Measurements from ENCODE around the gene NDUFS6.

Gene NDUFS6

DNA sequence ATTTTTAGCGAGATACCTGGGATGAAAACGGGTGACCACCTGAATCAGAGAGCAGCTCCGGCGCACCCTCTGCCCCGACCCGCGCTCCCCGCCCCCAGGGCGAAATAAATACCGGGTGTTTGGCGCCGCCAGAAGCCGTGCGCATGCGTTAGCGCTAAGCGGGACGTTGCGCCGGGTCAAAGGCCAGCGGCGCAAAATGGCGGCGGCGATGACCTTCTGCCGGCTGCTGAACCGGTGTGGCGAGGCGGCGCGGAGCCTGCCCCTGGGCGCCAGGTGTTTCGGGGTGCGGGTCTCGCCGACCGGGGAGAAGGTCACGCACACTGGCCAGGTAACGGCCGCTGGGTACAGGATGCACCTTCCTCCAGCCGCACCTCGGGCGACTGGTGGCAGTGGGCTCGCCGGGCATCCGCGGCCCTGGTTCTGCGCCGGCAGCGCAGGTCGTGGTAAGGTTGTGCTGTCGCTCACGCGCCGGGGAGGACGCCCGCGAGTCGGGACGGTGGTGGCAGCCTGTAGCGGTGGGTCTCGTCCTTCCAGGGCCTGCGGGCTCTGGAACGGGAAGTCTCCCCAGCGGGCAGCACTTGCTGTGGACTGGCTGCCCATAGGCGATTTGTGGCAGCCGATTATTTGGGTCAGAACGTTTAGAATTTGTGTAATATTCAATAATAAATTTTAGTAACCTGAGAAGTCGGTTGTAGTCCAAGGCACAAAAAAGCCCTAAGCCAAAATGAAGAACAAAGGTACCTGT lies at the start of gene NDUFS6:
Gene NDUFS6 (plus strand): TSS at position 186 of the 745 bp plus-strand sequence. CDS start 11 bp downstream, at position 197.
- DNase-seq, result peak; percentile 55

DNA sequence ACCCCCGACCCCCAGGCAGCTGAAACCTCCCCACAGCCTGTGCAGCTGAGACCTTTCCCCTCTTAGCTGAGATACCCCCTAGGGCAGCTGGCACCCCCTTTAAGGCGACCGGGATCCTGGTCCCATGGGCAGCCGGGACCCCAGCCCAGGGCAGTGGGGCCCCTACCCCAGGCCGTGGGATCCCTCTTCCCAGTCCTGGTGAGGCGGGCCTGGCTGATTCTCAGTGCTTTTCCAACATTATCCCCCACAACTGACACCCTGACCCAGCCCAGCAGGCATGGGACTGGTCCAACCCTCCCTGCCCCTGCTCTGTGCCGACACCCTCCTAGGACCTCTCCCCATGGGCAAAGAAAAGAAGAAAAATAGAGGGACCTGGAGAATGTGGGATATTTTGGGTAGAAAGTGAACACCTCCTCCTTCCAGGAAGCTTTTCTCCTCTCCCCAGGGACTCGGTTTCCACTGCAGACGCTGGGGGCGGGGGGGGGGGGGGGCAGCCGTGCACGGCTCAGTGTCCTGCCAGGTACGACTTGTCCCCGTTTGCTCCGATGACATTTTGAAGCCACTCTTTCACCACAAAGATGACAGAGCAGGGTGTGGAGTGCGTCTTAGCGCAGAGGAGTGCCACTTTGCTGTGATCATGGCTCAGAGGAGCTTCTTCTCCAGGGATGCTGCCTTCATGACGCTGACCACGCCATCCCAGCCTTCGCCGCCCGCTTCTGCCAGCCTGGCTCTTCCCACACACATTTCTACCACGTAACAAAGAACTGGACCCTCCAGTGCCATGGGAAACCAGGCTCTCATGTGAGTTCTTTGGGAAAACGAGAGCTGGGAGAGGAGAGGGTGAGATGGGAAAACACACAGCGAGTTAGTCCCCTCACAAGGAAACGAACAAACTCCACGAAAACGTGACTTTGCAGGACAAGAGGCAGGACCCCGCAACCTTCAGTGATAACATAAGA lies 49.1 kb upstream of the NDUFS6 start:
- no peak for DNase-seq

DNA sequence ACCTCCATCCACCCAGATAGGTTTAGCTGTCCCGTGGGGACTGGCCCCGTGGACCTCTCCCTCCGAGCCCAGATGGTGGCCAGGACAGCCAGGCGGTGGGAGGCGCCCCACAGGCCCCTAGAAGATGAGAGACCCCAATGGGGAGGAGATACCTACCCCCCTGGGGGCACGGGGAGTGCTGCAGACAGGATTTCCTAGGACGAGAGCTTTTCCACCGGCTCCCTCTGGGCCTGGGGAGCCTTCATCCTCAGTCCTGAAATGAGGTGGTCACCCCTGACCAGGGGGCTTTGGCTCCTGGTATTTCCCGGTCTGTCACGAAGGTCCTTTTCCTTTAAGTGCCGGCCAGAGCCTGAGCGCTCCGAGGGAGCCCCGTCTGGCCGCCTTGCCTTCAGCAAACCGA lies 48.3 kb upstream of the NDUFS6 start:
- DNase-seq, result no peak

DNA sequence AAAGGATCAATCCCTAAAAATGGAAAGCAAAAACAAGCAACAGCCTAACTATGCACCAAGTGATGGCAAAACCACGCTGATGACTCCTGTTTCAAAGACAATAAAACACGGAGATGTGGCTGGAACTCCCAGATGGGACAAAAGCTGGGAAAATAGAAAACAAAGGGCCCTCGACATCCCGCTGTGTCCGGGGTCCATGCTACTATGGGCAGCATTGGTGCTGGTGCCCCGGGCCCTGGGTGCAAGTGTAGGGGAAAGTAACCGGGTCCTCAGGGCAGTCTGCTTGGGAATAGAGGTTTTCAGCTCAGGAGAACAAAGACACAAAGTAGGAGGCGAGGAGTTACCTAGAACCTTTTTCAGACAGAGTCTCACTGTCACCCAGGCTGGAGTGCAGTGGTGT lies 47.7 kb upstream of the NDUFS6 start:
- no peak for DNase-seq

DNA sequence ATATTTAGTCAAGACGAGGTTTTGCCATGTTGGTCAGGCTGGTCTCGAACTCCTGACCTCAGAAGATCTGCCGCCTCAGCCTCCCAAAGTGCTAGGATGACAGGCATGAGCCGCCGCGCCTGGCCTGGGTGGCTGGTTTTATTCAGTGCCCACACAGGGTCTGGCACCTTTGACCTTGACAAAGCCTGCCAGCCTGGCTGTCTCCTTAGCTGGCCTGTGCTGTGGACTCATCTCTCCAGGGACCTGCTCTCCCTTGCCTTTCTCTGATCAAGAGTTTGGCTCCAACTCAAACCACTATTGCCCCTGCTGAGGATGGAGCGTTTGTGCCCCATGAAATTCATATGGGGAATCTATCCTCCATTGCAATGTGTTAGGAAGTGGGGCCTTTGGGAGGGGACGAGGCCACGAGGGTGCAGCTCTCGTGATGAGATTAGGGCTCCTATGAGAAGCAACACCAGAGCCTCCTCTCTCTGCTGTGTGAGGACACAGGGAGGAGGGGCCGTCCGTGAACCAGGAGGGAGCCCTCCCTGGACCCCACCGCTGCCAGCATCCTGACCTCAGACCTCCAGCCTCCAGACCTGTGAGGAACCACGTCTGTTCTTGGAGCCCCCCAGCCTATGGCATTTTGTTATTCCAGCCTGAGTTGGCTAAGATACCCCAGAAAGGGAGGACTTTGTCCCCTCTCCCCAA lies 46.5 kb upstream of the NDUFS6 start:
- DNase-seq, result no peak

DNA sequence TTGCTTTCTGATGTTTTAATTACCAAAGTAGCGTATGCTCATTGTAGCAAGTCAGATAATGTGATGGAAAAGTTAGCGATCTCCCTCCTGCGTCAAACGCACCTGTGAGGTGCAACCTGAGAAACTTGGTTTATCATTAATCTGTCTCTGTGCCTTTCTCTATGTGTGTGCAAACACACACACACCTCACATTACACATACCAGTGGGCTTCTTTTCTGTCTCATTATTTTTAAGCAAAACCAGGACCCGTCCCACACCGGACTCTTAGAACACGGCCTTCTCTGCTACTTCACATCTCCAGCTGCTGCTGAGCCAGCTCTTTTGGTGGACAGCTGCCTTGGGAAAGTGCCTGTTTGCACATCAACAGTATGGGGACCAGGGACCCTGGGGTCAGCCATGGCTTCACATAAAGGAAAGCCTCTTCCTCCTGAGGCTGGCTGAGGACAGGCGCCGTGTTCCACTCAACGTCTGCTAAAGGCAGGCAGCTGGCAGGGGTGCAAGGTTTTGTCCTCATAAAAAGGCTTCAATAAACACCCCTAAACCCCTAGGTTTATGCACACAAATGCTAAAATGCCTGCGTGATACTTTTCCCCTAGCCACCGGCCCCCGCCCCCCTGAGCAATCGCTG lies 45.8 kb upstream of the NDUFS6 start:
- no peak for DNase-seq

DNA sequence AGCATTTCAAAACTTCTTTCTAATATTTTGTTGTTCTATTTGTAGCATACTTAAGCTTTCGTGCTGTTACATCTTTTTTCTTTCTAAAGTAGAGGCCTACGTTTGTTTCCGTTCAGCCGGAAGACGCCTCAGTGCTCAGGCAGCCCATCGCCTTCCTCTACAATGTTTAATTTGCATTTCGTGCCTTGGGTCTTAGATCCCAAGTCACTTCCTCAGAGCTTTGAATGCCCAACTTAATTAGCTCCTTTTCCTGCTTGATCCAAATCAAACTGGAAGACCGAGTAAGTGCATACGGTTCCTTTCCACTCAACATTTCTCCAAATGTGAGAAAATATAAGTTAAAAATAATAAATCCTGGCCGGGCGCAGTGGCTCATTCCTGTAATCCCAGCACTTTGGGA lies 44.7 kb upstream of the NDUFS6 start:
- no peak for DNase-seq

DNA sequence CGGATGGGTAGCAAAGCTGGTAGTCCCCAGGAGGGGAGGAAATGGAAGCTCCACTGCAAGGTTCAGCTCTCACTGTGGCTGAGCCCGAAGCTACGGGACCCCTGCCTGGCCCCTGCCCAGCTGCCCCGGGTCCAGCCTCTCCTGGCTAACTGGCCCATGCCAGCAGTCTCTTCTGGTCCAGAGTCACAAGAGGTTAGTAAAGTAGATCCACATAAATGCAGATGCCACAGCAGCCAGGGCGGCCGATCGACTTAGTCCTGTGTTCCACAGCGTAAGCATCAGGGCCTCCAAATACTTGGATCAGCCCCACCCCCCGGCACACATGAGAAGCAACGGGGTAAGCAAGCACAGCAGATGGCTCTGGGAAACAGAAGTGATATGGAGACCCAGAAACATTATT lies 43.7 kb upstream of the NDUFS6 start:
- DNase-seq, result no peak

DNA sequence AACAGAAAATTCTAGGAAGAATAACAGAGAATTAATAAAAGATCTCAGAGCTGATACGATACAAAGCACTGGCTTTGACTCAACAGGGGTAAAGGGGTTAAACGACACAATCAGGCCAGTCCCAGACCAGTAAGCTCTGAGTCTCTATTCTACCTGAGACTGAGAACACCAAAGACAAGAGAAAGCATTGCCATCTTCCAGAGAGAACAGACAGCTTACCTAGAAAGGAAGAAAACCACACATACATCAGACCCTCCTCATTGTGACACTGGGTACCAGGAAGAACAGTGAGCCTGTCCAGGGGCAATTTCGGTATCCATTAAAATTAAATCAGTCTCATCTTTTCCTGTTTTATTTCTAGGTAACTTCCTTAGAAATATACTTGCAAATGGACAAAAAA lies 42.6 kb upstream of the NDUFS6 start:
- DNase-seq, result no peak

DNA sequence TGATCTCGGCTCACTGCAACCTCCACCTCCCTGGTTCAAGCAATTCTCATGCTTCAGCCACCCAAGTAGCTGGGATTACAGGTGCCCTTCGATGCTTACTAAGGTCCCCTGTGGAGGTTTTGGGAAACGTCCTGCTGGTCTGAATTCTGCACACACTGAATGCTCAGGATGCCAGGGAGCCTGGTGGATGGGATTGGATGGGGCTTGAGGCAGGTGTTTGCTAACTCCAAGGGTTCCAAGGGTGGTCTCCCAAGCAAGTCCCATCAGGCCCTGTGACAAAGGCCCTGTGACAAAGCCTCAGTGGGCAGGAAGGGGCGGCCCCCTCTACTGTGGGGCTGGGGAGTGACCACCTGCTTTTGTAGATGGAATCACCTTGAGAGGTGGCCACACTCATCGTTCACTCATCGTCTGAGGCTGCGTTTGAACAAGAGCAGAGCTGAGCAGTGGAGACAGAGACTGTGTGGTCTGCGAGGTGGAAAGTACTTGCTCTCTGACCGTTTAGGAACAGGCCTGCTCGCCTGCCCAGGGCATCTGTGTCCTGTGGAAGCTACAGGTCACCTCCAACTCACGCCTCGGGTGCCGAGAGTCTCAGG lies 41.7 kb upstream of the NDUFS6 start:
- DNase-seq, result no peak

DNA sequence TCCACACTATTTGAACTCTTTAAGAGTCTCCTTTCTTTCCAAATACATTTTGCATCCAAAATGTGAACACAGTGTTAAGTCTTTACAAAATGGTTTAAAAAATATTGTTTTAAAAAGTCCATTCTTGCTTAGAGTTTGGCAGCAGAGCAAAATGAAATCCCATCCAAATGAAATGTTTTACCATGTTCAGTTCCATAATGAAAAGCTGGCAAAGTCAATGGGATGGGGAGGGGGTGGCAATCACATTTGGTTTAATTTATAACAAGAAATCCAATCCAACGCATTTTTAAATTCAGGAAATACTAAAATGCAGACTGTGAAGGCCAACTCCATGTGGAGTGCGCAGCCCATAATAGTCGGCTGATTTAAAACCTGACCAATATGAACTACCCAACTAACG lies 41.0 kb upstream of the NDUFS6 start:
- DNase-seq, result no peak

DNA sequence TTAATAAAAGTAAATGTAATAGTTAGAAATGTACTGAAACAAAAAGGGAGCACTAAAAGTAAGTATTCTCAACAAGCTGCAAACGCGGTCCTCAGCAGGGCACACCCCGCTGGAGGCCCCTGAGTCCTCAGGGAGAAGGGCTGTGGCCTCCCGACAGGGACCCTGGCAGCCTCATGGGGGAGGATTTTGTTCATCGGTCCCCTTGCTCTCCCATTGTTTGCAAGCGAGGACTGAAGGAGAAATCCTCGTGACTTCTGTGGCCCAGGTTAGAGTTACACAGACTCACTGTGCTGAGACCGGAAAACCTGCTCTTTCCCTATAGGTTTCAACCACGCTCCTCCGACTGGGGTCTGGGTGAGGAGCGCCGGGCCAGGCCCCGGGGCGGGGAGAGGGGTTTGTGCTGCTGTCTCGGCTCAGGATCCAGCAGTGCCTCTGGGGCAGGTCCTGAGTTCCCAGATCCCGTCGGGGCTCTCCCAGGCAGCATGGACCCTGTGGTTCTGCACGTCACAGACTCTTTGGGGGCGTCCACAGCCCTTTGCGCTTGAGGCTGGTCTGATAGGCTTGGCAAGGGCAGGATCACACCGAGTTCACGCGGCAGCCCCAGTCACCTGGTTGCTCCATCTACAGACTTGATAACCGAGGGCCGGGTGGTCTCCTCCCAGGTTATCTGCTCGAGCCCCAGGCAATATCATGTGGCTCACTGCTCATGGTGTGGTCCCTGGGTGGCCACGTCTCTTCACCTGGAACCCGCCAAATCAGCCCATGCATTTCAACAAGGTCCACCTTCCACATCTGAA lies 40.4 kb upstream of the NDUFS6 start:
- DNase-seq, result no peak

DNA sequence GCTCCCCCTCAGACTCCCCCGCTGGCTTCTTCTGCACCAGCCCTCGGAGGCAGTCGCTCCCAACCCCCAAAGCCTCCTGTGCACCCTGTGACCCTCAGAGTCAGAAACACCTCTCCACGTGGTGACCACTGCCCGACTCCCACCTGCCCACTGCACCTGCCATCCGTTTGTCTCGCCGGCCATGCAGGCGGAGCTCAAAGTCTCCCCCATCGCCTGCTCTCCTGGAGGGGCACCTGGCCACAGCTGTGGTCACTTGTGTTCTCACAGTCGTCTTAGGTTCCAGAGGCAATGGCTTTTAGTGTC lies 39.8 kb upstream of the NDUFS6 start:
- DNase-seq, result no peak

DNA sequence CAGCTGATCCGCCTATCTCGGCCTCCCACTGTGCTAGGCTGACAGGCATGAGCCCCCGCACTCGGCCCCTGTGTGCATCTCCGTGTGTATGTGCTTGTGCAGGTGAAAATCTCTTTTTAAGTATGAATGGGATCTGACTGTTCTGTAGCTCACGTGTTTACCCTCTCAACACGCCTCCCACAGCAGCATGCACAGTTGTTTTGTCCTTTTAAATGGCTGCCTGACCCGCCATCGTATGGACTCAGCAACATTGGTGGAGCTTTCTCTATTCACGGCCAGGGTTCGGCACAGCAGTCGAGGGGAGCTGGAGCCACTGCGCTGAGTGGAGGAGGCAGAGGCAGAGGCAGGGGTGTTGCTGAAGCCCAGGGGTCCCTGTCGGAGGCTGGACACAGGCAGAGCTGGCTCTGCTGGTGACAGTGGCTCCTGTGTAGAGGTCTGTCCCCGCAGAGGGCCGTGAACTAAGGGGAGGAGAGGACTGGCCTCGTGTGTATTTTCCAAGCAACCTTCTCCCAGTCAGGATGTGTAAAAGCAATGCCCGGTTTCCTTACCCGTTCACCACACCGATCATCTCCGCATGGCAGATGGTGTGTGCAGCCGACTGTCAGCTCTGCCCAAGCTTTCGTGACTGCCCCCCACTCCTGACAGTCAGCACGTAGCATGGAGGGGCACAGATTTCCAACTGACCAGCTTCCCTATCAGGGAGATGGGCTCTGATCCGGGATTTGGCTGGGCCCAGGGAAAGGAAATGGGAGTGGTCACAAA lies 38.9 kb upstream of the NDUFS6 start:
- DNase-seq, result no peak

DNA sequence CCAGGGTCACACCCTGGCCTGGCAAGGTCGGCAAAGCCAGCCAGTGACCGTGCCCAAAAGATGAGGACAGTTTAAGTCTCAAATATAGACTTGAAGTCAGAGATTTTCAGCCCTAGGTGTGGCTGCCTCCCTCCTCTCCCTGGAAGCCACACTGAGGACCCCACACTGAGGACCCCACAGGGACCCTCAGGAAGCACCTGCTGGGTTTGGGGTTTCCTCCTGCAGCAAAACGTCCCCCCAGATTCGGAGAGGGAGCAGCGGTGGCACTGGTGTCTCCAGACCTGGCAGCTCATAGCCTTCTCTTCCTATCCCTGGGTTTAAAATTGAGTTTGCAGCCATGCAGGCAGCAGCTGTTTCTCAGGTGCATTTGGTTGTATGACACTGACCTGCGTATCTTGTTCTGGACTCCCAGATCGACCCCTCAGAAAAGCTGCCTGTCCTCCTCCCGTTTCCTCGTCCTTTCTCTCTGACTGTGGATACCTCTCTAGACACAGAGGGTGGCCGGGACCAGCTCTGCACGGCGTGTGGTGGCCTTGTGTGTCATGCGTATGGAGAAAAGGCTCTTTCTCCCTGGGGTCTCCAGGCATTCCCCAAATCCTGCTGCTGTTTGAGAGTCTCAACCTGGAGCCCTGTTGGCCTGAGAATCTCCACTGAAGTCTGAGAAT lies 38.2 kb upstream of the NDUFS6 start:
- no peak for DNase-seq

DNA sequence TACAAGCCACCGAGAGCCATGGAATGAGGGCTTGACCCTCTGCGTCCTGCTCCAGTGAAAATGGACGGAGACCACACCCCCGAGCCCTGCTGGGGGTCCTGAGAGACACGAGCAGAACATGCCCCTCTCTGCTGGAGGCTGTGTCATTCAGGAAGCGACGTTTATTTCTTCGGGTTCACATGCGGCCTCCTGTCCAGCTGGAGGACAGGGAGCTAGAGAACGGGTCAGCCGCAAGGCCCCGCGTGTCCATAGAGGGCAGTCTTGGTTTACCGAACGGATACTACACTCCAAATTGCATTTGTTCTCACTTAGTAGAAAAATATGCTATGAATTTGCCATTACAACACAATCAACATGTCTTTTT lies 37.7 kb upstream of the NDUFS6 start:
- DNase-seq, result no peak

DNA sequence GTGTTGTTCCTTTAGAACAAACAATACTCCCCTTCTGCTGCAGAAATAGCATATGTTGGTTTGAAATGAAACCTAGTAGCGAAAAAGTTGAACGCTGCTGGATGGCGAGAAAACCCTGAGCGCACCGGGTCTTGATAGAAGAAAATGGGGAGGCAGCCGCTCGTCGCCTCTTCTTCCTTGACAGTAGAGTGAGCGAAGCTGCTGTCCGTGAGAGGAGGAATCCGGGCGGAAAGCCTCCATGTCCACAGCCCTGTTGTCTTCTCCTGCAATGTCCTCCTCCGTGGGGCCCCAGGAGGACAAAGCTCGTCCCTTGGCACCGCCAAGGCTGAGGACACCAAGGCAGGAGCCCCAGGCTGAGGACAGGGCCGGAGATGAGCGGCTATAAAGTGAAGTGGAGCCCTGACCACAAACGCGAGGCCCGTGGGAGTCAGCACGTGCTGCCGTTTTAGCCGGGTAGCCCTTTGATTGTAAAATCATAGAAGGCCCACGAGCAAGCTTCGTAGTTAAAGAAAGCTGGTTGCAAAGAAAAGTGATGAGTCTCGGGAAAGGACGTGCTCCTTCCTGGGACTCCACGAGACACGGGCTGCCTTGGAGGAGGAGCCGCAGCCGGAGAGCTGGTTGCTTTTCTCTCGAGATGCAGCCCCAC lies 37.1 kb upstream of the NDUFS6 start:
- no peak for DNase-seq

DNA sequence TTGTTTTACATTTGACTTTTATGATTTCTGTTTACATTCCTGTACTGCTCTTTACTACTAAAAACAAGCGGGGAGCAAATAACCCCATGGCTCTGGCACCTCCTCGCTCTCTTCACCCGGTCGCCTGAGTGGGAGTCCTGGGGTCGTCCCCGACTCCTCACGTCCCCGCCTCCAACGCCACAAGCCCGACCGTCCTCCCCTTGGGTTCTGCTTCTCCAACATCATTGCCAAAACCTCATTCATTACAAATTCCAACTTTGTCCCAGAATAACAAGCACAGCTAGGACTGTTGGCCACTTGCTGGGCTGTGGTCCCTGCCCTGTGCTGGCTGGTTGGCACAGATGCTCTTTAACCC lies 36.6 kb upstream of the NDUFS6 start:
- DNase-seq, result no peak

DNA sequence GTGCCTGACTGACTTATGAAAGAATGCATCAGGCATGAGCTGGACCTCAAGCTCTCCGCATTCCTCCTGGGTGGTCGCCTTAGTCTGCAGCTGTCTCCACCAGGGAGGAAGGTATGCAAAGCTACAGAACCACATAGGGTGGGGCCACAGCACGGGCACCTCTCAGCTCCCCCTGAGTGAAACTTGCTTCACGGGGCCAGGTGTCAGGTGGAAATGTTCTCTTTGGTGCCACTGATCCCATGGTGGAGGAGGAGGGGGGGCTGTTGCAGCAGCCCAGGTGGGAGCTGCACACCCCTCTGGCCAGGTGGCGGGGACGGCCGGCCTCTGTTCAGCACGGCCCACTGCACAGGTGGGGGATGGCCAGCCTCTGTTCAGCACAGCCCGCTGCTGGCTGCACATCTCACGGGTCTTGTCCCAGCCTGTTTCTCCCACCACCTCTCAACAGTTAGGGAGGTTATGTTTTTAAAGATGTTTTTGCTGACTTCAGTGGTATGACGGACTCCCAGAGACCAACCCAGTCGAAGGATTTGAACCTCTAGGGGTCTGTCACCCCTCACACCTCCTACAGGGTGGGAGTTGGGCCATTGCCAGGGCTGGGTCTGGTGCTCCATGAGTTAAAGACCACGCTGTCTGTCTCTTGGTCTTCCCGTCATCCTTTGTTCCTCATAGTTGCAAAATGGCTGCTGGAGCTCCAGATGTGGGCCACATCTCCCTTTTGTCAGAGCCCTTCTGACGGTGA lies 35.9 kb upstream of the NDUFS6 start:
- DNase-seq, result no peak

DNA sequence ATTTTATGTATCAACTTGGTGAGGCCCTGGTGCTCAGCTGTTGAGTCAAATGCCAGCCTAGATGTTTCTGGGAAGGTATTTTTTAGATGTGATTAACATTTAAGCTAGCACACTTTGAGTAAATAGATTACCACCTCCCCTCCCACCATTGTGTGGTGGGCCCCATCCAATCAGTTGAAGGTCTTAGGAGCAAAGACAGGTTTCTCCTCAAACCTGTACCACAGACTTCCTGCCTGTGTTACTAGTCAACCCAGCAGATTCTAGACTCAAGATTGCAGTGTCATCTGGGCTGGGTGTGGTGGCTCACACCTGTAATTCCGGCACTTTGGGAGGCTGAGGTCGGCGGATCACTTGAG lies 35.3 kb upstream of the NDUFS6 start:
- DNase-seq, result no peak
